Gastroesophageal sphincter (tissue), 3 donors: ENCODE results near the gene BCL2L2.

ENCODE experiments used
- POLR2A ChIP-seq, 2 donors: fragments of 450-650 bp; IDR thresholded peaks; one replicate each; pipeline ENCODE4 v1.6.1; 2017; ENCODE audit warnings: antibody characterized with exemption in 2 of 2, mild to moderate bottlenecking in 2 of 2, moderate library complexity in 1 of 2
- TF ChIP-seq, protein P1 (sequence below), 4 experiments: fragments of 200-600 bp in 2 of 4; fragments of 450-650 bp in 2 of 4; sonication (generic) in 1 of 4; IDR thresholded peaks; one replicate each; pipeline ENCODE4 v1.5.1; 2017 to 2019; ENCODE audit warnings: antibody characterized with exemption in 4 of 4, mild to moderate bottlenecking in 2 of 4, moderate library complexity in 2 of 4

DNA sequence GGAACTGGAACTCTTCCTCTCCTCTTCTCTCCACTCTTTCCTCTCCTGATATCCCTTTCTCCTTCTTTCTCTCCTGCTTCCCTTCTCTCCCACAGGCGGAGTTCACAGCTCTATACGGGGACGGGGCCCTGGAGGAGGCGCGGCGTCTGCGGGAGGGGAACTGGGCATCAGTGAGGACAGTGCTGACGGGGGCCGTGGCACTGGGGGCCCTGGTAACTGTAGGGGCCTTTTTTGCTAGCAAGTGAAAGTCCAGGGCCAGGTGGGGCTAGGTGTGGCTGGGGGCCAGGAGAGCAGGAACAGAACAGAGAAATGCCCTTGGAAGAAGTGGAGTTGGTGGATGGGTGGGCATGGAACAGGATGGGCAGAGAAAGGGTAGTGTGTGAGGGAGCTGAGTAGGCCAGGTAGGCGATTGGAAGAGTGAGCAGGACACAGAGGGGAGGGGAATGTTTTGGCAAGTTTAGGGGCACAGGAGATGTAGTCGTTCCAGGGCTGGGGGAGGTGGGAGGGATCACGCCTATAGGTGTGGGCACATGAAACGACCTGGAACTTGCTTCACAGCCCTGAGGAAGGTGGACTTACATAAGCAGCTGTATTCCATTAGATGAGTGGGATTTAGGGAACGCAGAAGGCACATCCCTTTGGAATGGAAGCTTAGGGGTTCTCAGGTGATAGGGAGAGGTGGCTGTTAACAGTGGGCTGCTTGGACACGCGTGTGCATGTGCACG, 2.2 kb downstream of the BCL2L2 start:
- no peak for TF ChIP-seq POLR2A (IDR thresholded peaks at IDR 0.05)
- TF ChIP-seq, protein P1, sequence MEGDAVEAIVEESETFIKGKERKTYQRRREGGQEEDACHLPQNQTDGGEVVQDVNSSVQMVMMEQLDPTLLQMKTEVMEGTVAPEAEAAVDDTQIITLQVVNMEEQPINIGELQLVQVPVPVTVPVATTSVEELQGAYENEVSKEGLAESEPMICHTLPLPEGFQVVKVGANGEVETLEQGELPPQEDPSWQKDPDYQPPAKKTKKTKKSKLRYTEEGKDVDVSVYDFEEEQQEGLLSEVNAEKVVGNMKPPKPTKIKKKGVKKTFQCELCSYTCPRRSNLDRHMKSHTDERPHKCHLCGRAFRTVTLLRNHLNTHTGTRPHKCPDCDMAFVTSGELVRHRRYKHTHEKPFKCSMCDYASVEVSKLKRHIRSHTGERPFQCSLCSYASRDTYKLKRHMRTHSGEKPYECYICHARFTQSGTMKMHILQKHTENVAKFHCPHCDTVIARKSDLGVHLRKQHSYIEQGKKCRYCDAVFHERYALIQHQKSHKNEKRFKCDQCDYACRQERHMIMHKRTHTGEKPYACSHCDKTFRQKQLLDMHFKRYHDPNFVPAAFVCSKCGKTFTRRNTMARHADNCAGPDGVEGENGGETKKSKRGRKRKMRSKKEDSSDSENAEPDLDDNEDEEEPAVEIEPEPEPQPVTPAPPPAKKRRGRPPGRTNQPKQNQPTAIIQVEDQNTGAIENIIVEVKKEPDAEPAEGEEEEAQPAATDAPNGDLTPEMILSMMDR (IDR thresholded peaks at IDR 0.05), result no peak
